ENCODE results near the gene PLA2G7. TPM values are rescaled to one million over a fixed set of nuclear protein-coding genes. Genes with fewer than 3 reads are reported as not detected.
A peak's percentile ranks its signal among the peaks of the same experiment; 100 is the strongest.

The PLA2G7 gene
- total RNA-seq, 1 donor from 2014 or later: 1.8 TPM

DNA sequence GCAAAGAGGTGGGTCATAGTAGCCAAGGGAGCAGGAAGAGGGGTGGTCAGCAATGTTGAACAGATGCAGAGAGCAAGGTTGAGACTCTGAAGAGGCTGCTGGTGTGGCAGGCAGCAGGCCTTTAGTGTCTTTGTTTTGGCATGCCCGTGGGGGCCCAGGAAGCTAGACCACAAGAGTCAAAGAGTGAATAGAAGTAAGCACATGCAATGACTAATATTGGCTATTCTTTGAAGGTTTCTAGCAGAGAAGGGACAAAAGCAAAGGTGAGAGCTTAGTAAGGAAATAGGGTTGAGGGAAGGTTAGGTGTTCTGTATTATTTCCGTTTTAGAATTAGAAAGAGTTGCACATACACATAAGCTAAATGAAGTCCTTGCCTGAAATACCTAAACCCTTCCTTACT, 28.7 kb downstream of the PLA2G7 start:
- no peak overlapping the region for H3K4me3 Mint-ChIP-seq
- Histone ChIP-seq H3K4me3 (no peak overlapping the region), H3K27ac (no peak overlapping the region)

DNA sequence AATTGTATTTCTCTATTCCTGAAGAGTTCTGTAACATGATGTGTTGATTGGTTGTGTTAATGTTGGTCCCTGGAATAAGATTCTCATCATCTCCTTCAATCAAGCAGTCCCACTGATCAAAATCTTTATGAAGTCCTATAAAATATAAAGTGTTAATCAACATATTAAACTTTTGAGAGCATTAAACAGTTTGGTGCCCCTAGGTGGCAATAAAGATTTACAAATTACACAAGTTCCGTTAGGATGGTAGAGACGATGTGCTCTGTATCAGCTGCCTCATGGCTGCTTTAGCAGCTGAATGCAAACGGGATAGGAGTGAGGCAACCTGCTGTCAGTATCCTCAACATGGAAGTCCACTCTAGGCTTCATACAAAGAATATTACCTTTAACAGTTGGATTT, 30.6 kb downstream of the PLA2G7 start:
- no peak overlapping the region for H3K9ac ChIP-seq
- no peaks in the 10 kb centered on the region for H3K4me1 ChIP-seq
- no peak overlapping the region for H3K4me3 ChIP-seq
- no peaks in the 10 kb centered on the region for H3K27me3 ChIP-seq
- H2AFZ ChIP-seq (replicated peaks): peak overlapping the region; percentile 22
- no peak for TF ChIP-seq EZH2 (IDR thresholded peaks at IDR 0.05)
- TF ChIP-seq, protein P1, sequence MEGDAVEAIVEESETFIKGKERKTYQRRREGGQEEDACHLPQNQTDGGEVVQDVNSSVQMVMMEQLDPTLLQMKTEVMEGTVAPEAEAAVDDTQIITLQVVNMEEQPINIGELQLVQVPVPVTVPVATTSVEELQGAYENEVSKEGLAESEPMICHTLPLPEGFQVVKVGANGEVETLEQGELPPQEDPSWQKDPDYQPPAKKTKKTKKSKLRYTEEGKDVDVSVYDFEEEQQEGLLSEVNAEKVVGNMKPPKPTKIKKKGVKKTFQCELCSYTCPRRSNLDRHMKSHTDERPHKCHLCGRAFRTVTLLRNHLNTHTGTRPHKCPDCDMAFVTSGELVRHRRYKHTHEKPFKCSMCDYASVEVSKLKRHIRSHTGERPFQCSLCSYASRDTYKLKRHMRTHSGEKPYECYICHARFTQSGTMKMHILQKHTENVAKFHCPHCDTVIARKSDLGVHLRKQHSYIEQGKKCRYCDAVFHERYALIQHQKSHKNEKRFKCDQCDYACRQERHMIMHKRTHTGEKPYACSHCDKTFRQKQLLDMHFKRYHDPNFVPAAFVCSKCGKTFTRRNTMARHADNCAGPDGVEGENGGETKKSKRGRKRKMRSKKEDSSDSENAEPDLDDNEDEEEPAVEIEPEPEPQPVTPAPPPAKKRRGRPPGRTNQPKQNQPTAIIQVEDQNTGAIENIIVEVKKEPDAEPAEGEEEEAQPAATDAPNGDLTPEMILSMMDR (IDR thresholded peaks at IDR 0.05): peak; percentile 14
- H3K4me2 ChIP-seq: no peak overlapping the region
- H3K36me3 ChIP-seq: no peaks in the 10 kb centered on the region
- Mint-ChIP-seq H3K9me3 (no peaks in the 10 kb centered on the region), H3K4me1 (no peaks in the 10 kb centered on the region), H3K27me3 (ENCODE audit: insufficient read depth, low read depth) (no peaks in the 10 kb centered on the region), H3K4me3 (no peak overlapping the region), H3K36me3 (no peaks in the 10 kb centered on the region), H3K27ac (no peak overlapping the region)
- DNase-seq (ENCODE audit: low spot score): peak; percentile 6
- H3K9me3 ChIP-seq (ENCODE audit: low read depth): no peaks in the 10 kb centered on the region
- H3K79me2 ChIP-seq (ENCODE audit: low read depth): no peaks in the 10 kb centered on the region
- no peak overlapping the region for H3K27ac ChIP-seq
- H4K20me1 ChIP-seq (ENCODE audit: low read depth): no peaks in the 10 kb centered on the region
- no peaks in the 10 kb centered on the region for H3F3A ChIP-seq (ENCODE audit: low read depth)

More for the DNA sequence above, 28.7 kb downstream of the PLA2G7 start:
- no peak for TF ChIP-seq EZH2phosphoT487 (IDR thresholded peaks at IDR 0.05)
- TF ChIP-seq, protein P1 (IDR thresholded peaks at IDR 0.05): no peak
- TF ChIP-seq EZH2 (IDR thresholded peaks at IDR 0.05): no peak
- Histone ChIP-seq H3K27me3 (no peaks in the 10 kb centered on the region), H3K4me2 (no peak overlapping the region), H3K9me3 (ENCODE audit: low read depth) (no peaks in the 10 kb centered on the region), H3K4me1 (no peaks in the 10 kb centered on the region), H3K79me2 (ENCODE audit: low read depth) (no peaks in the 10 kb centered on the region), H3K9ac (no peak overlapping the region), H4K20me1 (ENCODE audit: low read depth) (no peaks in the 10 kb centered on the region), H3K36me3 (no peaks in the 10 kb centered on the region), H2AFZ (replicated peaks) (no peak overlapping the region), H3F3A (ENCODE audit: low read depth) (no peaks in the 10 kb centered on the region)
- Mint-ChIP-seq H3K9me3 (no peaks in the 10 kb centered on the region), H3K4me1 (no peaks in the 10 kb centered on the region), H3K27me3 (ENCODE audit: insufficient read depth, low read depth) (no peaks in the 10 kb centered on the region), H3K27ac (peak overlapping the region; percentile 10), H3K36me3 (no peaks in the 10 kb centered on the region)
- no peak for DNase-seq (ENCODE audit: low spot score)

DNA sequence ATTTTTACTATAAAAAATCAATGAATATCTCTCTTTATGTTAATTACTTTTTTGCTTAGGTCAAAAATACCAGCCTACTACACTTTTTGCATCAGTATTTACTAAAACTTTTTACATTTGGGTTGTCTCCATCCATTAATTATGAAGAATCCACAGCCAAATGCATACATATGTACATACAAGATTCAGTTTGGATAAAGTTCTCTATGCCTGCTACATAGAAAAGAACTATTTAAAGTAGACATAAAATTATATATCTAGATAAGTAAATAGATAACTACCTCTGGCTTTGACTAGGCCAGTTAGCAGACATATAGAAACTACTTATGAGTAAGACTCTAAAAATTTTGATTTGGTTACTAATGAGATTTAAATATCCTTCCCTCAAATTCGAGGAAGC, 35.2 kb downstream of the PLA2G7 start:
- no peak for DNase-seq (ENCODE audit: low spot score)
- H4K20me1 ChIP-seq (ENCODE audit: low read depth): no peaks in the 10 kb centered on the region
- H3K27me3 ChIP-seq: no peaks in the 10 kb centered on the region
- H3K4me3 Mint-ChIP-seq: no peak overlapping the region
- no peak overlapping the region for H2AFZ ChIP-seq (replicated peaks)
- H3K4me3 ChIP-seq: no peak overlapping the region
- no peak for TF ChIP-seq EZH2phosphoT487 (IDR thresholded peaks at IDR 0.05)
- H3K4me1 Mint-ChIP-seq: no peaks in the 10 kb centered on the region
- H3K27ac Mint-ChIP-seq: no peak overlapping the region
- H3K36me3 Mint-ChIP-seq: no peaks in the 10 kb centered on the region
- H3K9ac ChIP-seq: no peak overlapping the region
- H3K9me3 Mint-ChIP-seq: no peaks in the 10 kb centered on the region
- H3F3A ChIP-seq (ENCODE audit: low read depth): no peaks in the 10 kb centered on the region
- no peaks in the 10 kb centered on the region for H3K79me2 ChIP-seq (ENCODE audit: low read depth)
- H3K4me2 ChIP-seq: no peak overlapping the region
- no peaks in the 10 kb centered on the region for H3K27me3 Mint-ChIP-seq (ENCODE audit: insufficient read depth, low read depth)
- H3K27ac ChIP-seq: no peak overlapping the region
- no peaks in the 10 kb centered on the region for H3K36me3 ChIP-seq
- no peaks in the 10 kb centered on the region for H3K4me1 ChIP-seq
- no peaks in the 10 kb centered on the region for H3K9me3 ChIP-seq (ENCODE audit: low read depth)

DNA sequence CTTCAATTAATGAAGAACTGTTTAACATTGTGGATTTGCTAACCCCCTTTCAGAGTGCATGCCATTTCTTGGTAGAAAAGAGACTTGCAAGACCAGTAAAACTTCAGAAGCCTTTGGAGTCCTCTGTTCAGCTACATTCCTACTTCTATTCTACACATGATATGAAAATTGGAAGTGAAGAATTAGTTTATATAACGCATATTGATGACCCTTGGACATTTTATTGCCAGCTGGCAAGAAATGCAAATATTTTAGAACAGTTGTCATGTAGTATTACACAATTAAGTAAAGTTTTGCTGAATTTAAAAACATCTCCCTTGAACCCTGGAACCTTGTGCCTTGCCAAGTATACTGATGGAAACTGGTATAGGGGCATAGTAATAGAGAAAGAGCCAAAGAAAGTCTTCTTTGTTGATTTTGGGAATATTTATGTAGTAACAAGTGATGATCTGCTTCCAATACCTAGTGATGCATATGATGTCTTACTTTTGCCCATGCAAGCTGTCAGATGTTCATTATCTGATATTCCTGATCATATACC, 44.2 kb downstream of the PLA2G7 start:
- Histone ChIP-seq H3K4me1 (no peaks in the 10 kb centered on the region), H3K9me3 (ENCODE audit: low read depth) (no peaks in the 10 kb centered on the region), H3K27ac (no peak overlapping the region), H2AFZ (replicated peaks) (no peak overlapping the region), H3K9ac (no peak overlapping the region), H3K27me3 (no peaks in the 10 kb centered on the region), H4K20me1 (ENCODE audit: low read depth) (no peaks in the 10 kb centered on the region), H3K4me3 (no peak overlapping the region), H3K4me2 (no peak overlapping the region), H3F3A (ENCODE audit: low read depth) (no peaks in the 10 kb centered on the region), H3K36me3 (no peaks in the 10 kb centered on the region), H3K79me2 (ENCODE audit: low read depth) (no peaks in the 10 kb centered on the region)
- peaks cover 2% of the 10 kb centered on the region for H3K9me3 Mint-ChIP-seq
- no peak overlapping the region for H3K27ac Mint-ChIP-seq
- H3K36me3 Mint-ChIP-seq: no peaks in the 10 kb centered on the region
- H3K4me3 Mint-ChIP-seq: no peak overlapping the region
- H3K4me1 Mint-ChIP-seq: no peaks in the 10 kb centered on the region
- no peak for TF ChIP-seq EZH2phosphoT487 (IDR thresholded peaks at IDR 0.05)
- no peak for TF ChIP-seq EZH2 (IDR thresholded peaks at IDR 0.05)
- TF ChIP-seq, protein P1 (IDR thresholded peaks at IDR 0.05): no peak
- no peak for DNase-seq (ENCODE audit: low spot score)
- no peaks in the 10 kb centered on the region for H3K27me3 Mint-ChIP-seq (ENCODE audit: insufficient read depth, low read depth)

All from neural progenitor cell (in vitro differentiated cells).